ENCODE measurements around the gene RRP7A. TPM values are rescaled to one million over a fixed set of nuclear protein-coding genes. Genes with fewer than 3 reads are reported as not detected.
"Not testable (repeated sequence)": the region's sequence is repeated elsewhere in the genome, so short reads cannot be mapped to it uniquely, and the experiment has no call there.

RRP7A gene
- total RNA-seq, 1 donor from 2014 or later, result 20.6 TPM

GRCh38 chr22:42522546-42522945 lies 3.0 kb upstream of the RRP7A start:
- Histone ChIP-seq H3K9me3 (no peaks in the 10 kb centered on the region), H3K27me3 (no peaks in the 10 kb centered on the region), H3K36me3 (no peaks in the 10 kb centered on the region), H3K27ac (no peak overlapping the region), H3K4me1 (peaks cover 17% of the 10 kb centered on the region), H3K4me3 (no peak overlapping the region)
- TF ChIP-seq POLR2AphosphoS5 (IDR thresholded peaks at IDR 0.05; ENCODE audit: insufficient read depth in 1 of 2, low read depth in 1 of 2), result no peak
- no peak for TF ChIP-seq CTCF (IDR thresholded peaks at IDR 0.05)
- TF ChIP-seq POLR2A (IDR thresholded peaks at IDR 0.05), result no peak
- intact Hi-C loops (cut with DNase I), result no loop called here
- no peak for DNase-seq (ENCODE audit: extremely low spot score in 2 of 2)

GRCh38 chr22:42521228-42521546 lies 1.6 kb upstream of the RRP7A start:
- Histone ChIP-seq H3K27ac (no peak overlapping the region), H3K4me3 (no peak overlapping the region), H3K4me1 (peaks cover 19% of the 10 kb centered on the region), H3K36me3 (peaks cover 0 to 5% of the 10 kb centered on the region in 2 donors), H3K27me3 (no peaks in the 10 kb centered on the region), H3K9me3 (no peaks in the 10 kb centered on the region)
- TF ChIP-seq POLR2AphosphoS5 (IDR thresholded peaks at IDR 0.05; ENCODE audit: insufficient read depth in 1 of 2, low read depth in 1 of 2) (no peak), CTCF (IDR thresholded peaks at IDR 0.05) (no peak), POLR2A (IDR thresholded peaks at IDR 0.05) (no peak)
- intact Hi-C loops (cut with DNase I), result no loop called here
- DNase-seq (ENCODE audit: extremely low spot score in 2 of 2), result no peak

GRCh38 chr22:42518638-42519524 lies 715 bp downstream of the RRP7A start:
- H3K27me3 ChIP-seq; H3K36me3 ChIP-seq; H3K9me3 ChIP-seq; intact Hi-C loops (cut with DNase I); DNase-seq (ENCODE audit: extremely low spot score in 2 of 2): not testable (repeated sequence)
- peak overlapping the region; percentile 87 for H3K27ac ChIP-seq
- peak overlapping the region; percentile 88 to 89 for H3K4me3 ChIP-seq
- H3K4me1 ChIP-seq, result peaks cover 19% of the 10 kb centered on the region

GRCh38 chr22:42517103-42517502 lies 2.5 kb downstream of the RRP7A start:
- H3K36me3 ChIP-seq; intact Hi-C loops (cut with DNase I); H3K27me3 ChIP-seq; DNase-seq (ENCODE audit: extremely low spot score in 2 of 2); H3K4me3 ChIP-seq; H3K27ac ChIP-seq; H3K9me3 ChIP-seq: not testable (repeated sequence)
- peaks cover 19% of the 10 kb centered on the region for H3K4me1 ChIP-seq

- no peak for TF ChIP-seq CTCF (IDR thresholded peaks at IDR 0.05)
- no peak for TF ChIP-seq POLR2AphosphoS5 (IDR thresholded peaks at IDR 0.05; ENCODE audit: insufficient read depth in 1 of 2, low read depth in 1 of 2)
- Histone ChIP-seq H3K27me3 (no peaks in the 10 kb centered on the region), H3K9me3 (no peaks in the 10 kb centered on the region), H3K4me3 (no peak overlapping the region), H3K4me1 (peaks cover 19% of the 10 kb centered on the region), H3K27ac (no peak overlapping the region), H3K36me3 (peaks cover 0 to 8% of the 10 kb centered on the region in 2 donors)
- intact Hi-C loops (cut with DNase I), result no loop called here
- DNase-seq (ENCODE audit: extremely low spot score in 2 of 2), result no peak
Measured at GRCh38 chr22:42515896-42516295, 3.7 kb downstream of the RRP7A start.

- H3K9me3 ChIP-seq; DNase-seq (ENCODE audit: extremely low spot score in 2 of 2); H3K27me3 ChIP-seq; intact Hi-C loops (cut with DNase I); H3K27ac ChIP-seq; H3K36me3 ChIP-seq; H3K4me3 ChIP-seq: not testable (repeated sequence)
- peaks cover 16% of the 10 kb centered on the region for H3K4me1 ChIP-seq
Measured at GRCh38 chr22:42515304-42515703, 4.3 kb downstream of the RRP7A start.

GRCh38 chr22:42514331-42514730 lies 5.3 kb downstream of the RRP7A start:
- intact Hi-C loops (cut with DNase I); H3K27me3 ChIP-seq; H3K4me3 ChIP-seq; H3K27ac ChIP-seq; DNase-seq (ENCODE audit: extremely low spot score in 2 of 2); H3K36me3 ChIP-seq; H3K9me3 ChIP-seq: not testable (repeated sequence)
- peaks cover 11% of the 10 kb centered on the region for H3K4me1 ChIP-seq

- H3K9me3 ChIP-seq; H3K4me3 ChIP-seq; H3K36me3 ChIP-seq; H3K27me3 ChIP-seq; intact Hi-C loops (cut with DNase I); DNase-seq (ENCODE audit: extremely low spot score in 2 of 2); H3K27ac ChIP-seq; H3K4me1 ChIP-seq: not testable (repeated sequence)
Measured at GRCh38 chr22:42512273-42512990, 7.2 kb downstream of the RRP7A start.

All from vagina (tissue), 2 donors.